IPS-18c (cell line): ENCODE measurements around the gene FAAH.

Source experiments
- H3K4me3 ChIP-seq: 2 replicates; pipeline ENCODE4 v1.7.0; 2013; ENCODE audit warnings: low read depth, mild to moderate bottlenecking, low read length, moderate library complexity; ENCODE audit not compliant: insufficient read depth
- H3K9me3 ChIP-seq: one replicate; pipeline ENCODE4 v1.6.1; 2013; ENCODE audit warnings: mild to moderate bottlenecking, low read length, moderate library complexity; ENCODE audit not compliant: control insufficient read depth, insufficient read depth

FAAH gene

DNA sequence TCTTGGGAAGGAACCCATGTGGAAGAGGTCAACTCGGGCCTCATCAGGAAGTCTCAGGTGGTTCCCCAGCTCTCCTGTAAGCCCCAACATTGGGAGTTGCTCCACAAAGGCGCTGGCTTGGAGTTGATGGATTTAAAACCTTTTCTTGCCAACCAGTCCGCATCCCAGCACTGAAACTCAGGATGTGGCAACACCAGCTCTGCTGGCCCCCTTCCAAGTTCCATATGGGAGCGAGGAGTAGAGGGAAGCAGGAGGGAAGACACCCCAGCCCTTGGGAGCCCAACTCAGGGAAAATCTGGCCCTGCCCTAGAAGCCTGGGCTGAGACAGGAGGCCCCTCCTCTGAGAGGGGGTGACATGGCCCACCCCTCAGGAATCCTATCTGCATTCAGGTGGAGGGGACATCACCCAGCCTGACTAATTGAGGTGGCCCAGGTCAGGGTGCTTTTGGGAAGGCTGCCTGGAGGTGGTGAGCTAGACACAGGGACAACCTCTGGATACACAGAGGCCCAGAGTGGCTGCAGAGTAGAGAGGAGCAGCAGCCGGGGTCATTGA lies 62.4 kb downstream of the FAAH start:
- H3K9me3 ChIP-seq = no peaks in the 10 kb centered on the region
- no peak overlapping the region for H3K4me3 ChIP-seq

DNA sequence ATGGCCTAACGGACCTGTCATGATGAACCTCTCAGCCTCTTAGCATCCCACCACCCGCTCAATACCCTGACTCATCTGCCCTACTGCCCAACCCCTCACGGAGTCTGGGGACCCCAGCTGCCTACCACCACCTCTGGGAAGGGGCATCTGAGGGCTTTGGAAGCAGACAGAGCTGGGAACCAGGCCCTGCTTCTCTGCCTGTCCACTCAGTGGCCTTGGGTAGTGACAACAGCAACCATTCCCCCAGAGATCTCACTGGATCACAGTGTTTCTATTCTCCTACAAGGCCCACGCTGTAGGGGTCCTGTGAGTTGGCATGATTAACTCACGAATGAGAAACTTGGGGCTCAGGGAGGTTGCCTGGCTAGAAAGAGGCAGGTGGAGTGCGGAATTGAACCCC lies 63.1 kb downstream of the FAAH start:
- no peaks in the 10 kb centered on the region for H3K9me3 ChIP-seq
- H3K4me3 ChIP-seq = no peak overlapping the region

DNA sequence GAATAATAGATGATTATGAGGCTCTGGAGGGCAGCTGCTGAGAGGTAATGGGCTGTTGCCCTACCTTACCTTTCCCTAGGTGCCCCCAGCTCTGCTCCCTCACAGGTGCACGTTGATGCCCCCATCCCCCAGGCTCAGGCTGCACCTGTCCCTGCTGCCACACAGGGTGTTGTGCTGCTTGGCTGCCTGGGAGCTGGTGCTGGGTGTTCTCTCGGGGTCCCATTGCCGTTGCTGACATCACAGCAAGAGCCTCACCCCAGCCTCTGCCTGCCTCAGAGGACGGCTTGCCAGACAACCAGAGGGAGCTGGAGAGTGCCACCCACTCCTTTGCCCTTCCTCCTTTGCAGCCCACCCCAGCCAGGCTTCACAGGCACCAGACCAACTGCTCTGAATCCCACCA lies 64.1 kb downstream of the FAAH start:
- no peaks in the 10 kb centered on the region for H3K9me3 ChIP-seq
- no peak overlapping the region for H3K4me3 ChIP-seq

DNA sequence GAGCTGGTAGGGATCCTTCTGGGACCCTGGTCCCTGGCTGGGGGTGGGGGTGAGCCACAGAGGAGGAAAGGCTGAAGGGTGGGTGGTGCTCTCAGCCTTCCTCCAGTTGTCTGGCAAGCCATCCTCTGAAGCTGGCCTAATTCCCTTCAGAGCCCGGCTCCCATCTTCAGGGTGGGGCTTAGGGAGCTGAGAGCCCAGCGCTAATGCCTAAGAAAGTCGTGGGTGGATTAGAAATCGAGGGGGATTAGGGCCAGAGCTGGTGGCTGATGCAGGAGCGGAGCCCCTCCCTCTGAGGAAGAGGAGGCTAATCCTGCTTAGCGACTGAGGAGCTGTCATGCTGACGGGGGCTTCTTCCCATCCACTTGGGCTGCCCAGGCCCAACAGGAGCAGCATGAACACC lies 64.7 kb downstream of the FAAH start:
- Histone ChIP-seq H3K9me3 (no peaks in the 10 kb centered on the region), H3K4me3 (no peak overlapping the region)

DNA sequence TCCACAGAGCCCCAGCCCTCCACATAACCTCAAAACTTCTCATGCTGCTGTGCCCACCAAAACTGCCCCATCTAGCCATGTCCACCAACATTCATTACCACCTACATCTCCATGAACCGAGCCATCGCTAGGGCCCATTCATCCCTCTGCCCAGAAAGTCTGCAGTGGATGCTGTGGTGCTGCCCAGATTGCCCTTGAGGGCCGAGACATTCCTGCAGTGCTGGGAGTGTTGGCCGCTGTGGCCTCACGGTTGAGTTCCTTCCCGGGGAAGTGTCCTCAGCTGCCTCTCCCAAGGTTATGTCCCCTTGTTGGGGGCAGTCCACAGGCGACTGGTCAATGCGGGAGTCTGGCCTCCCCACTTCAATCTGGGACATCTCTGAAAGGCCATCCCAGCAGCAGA lies 65.2 kb downstream of the FAAH start:
- H3K9me3 ChIP-seq = no peaks in the 10 kb centered on the region

DNA sequence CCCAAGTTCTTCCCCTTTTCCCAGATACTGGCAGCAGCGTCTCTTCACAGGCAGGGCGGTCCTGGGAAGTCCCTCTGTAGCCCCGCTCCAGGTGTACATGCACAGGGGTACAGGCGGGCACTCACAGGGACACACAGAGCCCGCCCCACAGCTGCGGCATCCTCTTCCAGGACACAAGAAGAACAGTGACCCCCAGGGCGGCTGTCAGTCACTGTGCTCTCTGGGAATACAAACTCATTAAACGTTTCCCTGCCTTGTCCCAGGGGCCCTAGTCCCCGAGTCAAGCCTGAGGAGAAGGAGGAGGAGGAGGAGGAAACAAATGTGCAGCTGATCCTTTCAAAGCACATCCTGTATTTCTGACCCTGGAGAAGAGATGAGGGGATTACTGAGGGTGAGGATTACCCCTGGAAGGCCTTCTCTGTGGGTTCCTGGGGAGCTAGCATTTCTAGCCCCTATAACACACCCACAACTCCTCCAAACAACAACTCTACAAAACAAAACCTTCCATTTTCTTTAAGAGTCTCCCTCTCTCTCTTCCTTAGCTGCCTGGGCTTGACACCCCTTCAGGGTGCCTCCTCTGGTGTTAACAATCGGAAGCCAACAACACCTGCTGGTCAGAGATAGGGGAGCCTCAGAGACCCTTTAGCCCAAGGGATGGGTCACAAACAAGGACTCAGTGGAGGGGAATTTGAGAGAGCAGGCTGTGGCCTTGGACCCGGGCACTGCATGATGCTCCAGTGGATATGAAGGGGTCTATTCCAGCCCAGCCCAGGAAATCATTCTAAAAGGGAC lies 67.1 kb downstream of the FAAH start:
- Histone ChIP-seq H3K9me3 (no peaks in the 10 kb centered on the region), H3K4me3 (no peak overlapping the region)

More for the DNA sequence above, 65.2 kb downstream of the FAAH start:
- no peak overlapping the region for H3K4me3 ChIP-seq

DNA sequence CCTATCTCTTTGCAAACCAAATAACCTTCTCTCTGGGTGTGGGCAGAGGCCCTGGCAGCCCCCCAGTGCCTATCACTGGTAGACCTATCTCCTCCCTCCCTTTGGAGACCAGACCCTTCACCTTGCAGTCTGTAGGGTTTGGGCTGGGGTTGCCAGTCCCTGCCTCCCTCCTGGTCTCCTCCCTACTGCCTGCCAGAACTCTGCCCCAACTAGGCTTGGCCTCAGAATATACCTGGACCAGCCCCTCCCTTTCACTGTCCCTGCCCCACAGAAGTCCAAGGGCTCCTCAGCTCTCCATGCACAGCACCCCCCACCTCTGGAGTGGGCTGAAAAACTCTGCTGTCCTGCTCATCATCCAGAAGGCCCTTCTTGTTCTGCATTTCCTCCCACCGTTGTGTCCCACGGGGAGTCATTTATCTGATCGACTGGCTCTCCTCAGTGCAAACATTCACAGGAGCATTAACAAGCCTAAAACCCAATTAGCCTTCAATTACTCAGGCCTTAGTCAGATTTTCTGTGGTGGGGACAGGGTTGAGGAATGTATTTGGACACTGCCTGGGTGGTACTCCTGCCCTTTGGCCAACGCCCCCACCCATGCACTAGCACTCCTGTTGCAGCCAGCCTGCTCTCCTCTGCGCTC lies 67.8 kb downstream of the FAAH start:
- Histone ChIP-seq H3K9me3 (no peaks in the 10 kb centered on the region), H3K4me3 (no peak overlapping the region)
